HG03342 (cell line): ENCODE data around the gene ZFAND3.

Source experiments
- ATAC-seq: cut with Tn5 transposase; IDR thresholded peaks from one replicate; pipeline ENCODE4 v1.9.1; 2021; ENCODE audit warnings: mild to moderate bottlenecking, moderate library complexity; ENCODE audit not compliant: unreplicated experiment

The ZFAND3 gene

DNA sequence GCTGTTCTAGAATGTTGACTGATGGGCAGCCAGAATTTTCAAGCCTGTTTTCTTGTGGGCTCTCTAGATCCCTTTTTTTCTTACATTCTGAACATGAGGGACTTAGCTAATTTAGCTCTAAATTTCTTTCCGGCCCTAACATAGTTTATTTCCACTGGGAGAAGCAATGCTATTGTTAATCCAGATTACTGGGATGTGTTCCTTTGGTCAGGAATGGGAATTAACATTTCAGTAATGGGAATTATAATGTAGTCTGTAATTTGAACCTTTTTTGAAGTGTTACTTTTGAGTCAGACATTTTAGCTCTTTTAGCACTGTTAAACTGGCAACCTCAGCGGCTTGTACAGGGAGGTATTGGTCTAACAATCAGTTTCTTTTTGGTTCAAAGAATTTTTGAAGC, 7.5 kb downstream of the ZFAND3 start:
- ATAC-seq: no peak

GRCh38 chr6:37827603-37828265, 8.2 kb downstream of the ZFAND3 start:
- ATAC-seq: no peak

DNA sequence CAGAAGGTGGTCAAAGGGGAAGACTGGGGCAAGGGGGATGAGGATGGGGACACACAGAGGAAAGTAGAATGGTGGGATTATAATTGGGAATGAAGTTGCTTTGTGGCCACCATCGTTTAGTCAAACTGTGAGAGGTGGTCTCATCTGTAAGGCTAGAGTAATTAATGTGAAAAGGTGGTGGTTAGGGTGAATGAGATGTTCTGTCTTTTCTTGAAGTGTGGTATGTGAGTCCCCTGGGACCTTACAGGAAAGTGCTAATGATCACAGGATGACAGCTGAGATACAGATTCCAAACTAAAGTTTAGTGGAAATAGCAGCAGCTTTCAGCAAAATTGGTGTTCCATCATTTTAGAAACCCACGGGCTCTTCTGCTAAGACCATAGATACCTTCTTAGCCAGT, 10.7 kb downstream of the ZFAND3 start:
- ATAC-seq: no peak

DNA sequence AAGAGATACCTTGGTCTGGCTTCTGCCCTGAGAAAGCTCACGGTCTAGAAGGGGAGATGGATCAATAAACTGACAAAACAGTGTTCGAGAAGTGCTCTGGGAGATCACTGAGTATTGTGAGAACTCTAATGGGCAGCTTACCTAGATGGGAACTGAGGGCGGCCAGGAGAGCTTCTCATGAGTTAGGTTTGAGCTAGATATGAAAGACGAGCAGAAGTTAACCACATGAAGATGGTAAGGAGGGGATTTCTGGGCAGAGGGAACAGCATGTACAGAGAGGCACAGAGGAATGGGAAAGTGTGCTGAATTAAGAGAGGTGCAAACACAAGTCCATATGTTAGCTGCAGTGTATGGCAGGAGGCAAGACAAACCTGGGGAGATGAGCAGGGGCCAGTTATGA, 11.9 kb downstream of the ZFAND3 start:
- no peak for ATAC-seq

- ATAC-seq: no peak
Measured at GRCh38 chr6:37835923-37836322, 16.4 kb downstream of the ZFAND3 start.

GRCh38 chr6:37838219-37838921, 18.8 kb downstream of the ZFAND3 start:
- no peak for ATAC-seq

DNA sequence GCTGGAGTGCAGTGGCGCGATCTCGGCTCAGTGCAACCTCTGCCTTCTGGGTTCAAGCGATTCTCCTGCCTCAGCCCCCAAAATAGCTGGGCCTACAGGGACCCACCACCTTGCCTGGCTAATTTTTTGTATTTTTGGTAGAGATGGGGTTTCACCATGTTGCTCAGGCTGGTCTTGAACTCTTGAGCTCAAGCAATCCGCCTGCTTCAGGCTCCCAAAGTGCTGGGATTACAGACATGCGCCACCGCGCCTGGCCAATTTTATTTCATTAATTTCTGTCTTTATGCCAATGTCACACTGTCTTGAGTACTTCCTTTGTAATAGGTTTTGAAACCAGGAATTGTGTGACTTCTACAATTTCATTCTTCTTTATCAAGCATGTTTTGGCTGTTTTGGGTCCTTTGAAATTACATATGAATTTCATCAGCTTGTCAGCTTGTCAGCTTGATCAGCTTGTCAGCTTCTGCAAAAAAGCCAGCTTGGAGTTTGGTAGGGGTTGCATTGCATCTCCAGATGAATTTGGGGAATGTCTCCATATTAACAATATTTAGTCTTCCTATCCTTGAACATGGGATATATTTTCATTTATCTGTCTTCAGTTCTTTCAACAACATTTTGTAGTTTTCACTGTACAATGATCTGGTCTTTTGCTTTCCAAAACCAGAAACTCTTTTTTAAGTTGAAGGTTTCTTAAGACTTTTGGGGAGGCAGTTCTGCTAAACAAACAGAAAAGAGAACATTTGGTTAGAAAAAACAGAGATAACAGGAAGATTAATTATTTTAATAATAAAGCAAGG, 20.8 kb downstream of the ZFAND3 start:
- no peak for ATAC-seq

DNA sequence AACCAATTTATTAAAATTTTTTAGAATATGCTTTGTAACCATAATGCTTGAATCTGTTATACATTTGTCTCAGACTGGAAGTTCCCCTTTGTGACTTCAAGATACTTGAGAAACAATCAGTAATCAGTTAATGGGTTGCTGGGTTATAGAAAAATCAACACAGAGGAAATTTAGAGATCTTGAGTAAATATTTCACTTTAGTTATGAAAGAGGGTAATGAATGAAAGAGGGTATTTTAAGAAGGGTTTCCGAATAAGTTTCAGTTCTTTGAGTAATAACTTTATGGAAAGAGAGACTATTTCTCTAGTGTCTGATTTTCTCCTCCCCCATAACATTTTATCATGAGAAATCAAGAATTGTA, 21.4 kb downstream of the ZFAND3 start:
- no peak for ATAC-seq

GRCh38 chr6:37845026-37845911, 25.7 kb downstream of the ZFAND3 start:
- ATAC-seq: no peak

GRCh38 chr6:37845930-37846329, 26.4 kb downstream of the ZFAND3 start:
- ATAC-seq: no peak

DNA sequence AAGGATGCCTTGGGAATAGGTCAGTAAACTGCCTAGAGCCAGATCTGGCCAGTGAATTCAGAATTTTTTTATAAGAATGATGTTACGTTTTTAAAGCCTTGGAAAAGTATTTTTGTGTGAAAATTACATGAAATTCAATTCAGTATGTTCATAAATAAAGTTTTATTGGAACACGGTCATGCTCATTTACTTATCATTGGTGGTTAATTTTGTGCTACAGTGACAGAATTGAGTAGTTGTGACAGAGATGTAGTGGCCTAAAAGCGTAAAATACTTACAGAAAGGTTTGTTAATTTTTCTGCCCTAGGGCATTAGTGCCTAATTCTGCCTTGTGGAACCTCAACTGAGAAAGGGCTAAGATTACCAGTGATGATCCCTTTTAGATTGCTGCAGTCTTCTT, 28.2 kb downstream of the ZFAND3 start:
- ATAC-seq: no peak

- ATAC-seq: no peak
Measured at GRCh38 chr6:37848371-37848770, 28.8 kb downstream of the ZFAND3 start.

- no peak for ATAC-seq
Measured at GRCh38 chr6:37850260-37850659, 30.7 kb downstream of the ZFAND3 start.

- ATAC-seq: no peak
Measured at GRCh38 chr6:37850728-37851285, 31.3 kb downstream of the ZFAND3 start.

DNA sequence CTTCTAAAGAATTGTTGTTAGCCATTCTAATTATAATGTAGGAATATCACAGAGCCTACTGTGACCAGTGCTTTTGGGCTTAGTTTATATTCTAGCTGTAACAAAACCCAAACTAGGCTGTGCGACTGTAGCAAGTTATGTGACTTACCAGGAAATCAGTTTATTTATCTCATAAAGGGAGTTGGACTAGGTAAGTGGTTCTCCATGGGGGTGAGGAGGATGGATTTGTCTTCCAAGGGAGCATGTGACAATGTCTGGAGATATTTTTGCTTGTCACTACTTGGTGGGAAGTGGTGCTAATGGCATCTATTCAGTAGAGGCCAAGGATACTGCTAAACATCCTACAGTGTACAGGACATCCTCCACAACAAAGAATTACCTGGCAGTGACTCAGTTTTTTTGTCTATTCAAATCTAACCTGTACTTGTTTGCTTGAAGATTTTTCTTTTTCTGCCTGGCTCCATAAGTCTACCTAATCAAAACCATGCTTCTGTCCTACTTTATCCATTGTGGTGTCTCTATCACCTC, 32.5 kb downstream of the ZFAND3 start:
- ATAC-seq: no peak

DNA sequence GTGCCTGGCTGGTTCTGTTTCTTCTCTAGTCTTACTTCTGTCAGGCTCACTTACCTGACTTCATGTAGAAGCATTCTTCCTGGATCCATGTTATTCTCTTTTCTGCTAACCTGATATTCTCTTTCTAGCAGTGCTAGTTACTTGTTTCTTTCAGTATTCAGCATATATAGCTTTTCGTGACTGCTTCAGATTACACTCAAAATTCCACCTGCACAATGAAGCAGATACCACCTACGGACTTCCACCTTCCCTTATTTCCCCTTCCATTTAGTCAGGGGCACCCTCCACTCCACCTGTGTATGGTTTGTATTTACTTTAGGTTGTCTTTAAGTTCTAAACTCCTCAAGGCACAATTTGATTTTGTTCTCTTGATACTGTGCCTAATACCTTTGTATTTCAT, 36.8 kb downstream of the ZFAND3 start:
- ATAC-seq: no peak

DNA sequence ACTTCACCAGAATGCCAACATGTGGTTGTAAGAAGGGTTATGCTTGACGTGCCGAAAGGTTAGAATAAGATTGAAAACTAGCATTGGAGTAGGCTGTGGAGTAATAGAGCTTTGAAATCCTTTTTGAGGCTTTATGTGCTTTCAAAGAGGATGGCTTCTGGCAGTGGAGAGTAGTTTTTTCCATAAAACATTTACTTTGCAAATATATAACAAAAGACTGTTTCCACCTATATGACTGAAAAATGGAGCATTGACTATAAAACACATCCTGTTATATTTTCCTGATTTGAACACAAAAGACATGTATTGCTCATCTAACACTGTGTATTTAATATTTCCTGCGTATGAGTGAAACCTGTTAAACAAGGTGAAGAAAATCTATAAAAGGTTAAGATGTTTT, 38.8 kb downstream of the ZFAND3 start:
- ATAC-seq: no peak

DNA sequence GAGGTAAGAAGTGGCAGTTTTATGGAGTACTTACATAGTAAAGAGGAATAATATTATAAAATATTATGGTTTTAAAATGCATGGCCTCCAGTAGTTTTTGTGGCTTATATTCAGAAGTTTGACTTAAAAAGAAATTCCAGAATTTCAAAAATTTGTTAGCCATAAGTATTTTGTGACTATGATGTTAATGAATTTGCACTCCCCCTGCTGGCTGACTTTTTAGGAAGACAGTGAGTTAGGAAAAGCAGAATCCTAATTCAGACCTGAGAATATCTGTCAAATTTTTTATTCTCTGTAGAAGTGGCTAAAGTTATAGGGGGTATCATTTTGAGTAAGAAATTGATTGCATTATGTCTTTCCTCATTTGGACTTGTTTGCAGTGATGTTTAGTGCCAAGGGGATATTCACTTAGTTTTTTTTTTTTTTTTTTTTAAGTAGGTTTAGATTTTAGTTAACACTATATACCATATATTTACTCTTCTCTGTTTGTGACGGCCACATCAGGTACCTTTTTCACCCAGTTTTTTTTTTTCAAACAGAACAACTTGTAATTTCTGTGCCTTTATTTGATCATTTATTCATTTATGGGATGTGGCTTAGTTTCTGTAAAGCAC, 40.8 kb downstream of the ZFAND3 start:
- ATAC-seq: no peak

DNA sequence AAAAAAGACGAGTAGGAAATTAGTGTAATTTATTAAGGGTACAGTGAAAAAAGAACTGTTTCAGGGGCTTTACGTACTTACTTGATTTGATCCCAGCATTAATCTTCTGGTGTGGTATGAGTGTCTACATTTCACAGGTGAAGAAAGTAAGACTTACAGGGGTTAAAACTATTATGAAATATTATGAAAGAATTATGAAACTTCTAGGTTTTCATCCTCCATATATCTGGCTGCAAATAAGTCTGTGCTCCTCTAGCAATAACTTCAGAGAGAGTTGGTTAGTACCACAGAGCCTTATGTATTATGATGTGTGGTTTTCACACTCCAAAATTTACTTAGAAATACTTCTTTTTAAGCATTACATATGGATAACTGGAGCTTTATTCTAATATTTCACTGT, 41.9 kb downstream of the ZFAND3 start:
- no peak for ATAC-seq

- no peak for ATAC-seq
Measured at GRCh38 chr6:37862430-37862829, 42.9 kb downstream of the ZFAND3 start.
